GM18508 (cell line): ENCODE data around the gene DAZAP1.

ENCODE experiments used
- ATAC-seq: cut with Tn5 transposase; IDR thresholded peaks from one replicate; pipeline ENCODE4 v1.9.1; 2021; ENCODE audit warnings: moderate number of reproducible peaks; ENCODE audit not compliant: insufficient read depth, unreplicated experiment

Gene DAZAP1

DNA sequence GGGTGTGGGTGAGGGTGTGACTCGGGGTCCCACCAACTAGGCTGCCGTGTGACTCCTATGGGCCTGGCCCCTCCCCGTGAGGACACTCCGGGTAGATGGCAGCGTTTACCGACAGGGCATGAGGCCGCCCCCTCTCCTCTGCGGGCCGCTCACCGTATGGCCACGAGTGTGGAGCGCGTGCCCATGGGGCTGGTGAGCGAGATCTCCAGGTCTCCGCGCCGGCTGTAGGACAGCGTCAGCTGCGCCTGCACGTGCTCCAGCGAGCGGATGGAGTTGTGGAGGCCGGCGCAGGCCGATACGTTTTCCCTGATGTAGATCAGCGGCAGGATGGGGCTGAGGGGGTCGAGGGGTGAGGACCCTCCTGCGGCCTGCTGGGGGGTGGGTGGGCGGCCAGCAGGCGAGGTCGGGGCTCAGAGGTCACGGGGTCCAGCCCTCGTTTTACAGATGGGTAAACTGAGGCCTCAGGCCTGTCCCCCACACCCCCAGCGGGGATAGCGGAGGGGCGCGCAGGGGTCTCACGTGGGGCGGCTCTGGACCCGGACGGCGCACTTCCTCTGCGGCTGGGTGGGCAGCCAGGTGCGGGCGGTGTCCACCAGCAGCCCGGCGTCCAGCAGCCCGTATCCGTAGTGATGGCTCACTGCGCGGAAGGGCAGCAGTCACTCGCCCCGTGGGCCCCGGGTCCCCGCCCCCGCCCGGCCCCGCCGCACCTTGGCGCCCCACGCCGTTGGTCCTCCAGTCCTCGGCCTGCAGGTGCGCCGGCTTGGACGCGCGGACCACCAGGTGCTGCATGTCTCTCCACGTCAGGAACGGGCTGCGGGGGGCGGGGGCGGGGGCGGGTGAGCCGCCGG lies 76.0 kb downstream of the DAZAP1 start:
- no peak for ATAC-seq

DNA sequence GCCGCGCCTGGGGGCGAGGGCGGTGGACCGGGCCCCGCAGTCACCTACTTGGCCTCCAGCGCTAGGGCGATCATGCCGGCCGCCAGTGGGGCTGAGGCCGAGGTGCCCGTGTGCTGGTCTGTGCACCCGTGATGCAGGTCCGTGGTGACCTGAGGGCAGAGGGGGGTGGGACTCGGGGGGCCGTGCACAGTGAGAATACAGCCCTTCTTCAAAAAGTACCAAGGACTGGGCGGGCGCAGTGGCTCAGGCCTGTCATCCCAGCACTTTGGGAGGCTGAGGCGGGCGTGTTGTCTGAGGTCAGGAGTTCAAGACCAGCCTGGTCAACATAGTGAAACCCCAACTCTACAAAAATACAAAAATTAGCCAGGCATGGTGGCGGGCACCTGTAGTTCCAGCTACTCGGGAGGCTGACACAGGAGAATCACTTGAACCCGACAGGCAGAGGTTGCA lies 76.6 kb downstream of the DAZAP1 start:
- no peak for ATAC-seq
